Activated CD4-positive, alpha-beta T cell treated with anti-CD3 and anti-CD28 coated beads, Interleukin-2, amount 50 U/mL, for 4 hours (primary cell): ENCODE measurements around the gene SCTR.

ENCODE experiments used
- DNase-seq, 2 experiments: peaks; one replicate each; pipeline ENCODE4 v3.0.0-alpha.2; 2020

SCTR gene

GRCh38 chr2:119440501-119440870 lies 83.8 kb downstream of the SCTR start:
- DNase-seq, result no peak

GRCh38 chr2:119439574-119440500 lies 84.4 kb downstream of the SCTR start:
- DNase-seq, result no peak

GRCh38 chr2:119438726-119439284 lies 85.5 kb downstream of the SCTR start:
- no peak for DNase-seq

GRCh38 chr2:119438128-119438656 lies 86.1 kb downstream of the SCTR start:
- DNase-seq, result no peak

GRCh38 chr2:119436993-119437772 lies 87.1 kb downstream of the SCTR start:
- DNase-seq, result no peak

- no peak for DNase-seq
Measured at GRCh38 chr2:119435953-119436297, 88.4 kb downstream of the SCTR start.

GRCh38 chr2:119435081-119435952 lies 89.0 kb downstream of the SCTR start:
- DNase-seq, result no peak

- DNase-seq, result no peak
Measured at GRCh38 chr2:119434664-119435063, 89.6 kb downstream of the SCTR start.

GRCh38 chr2:119433636-119434327 lies 90.5 kb downstream of the SCTR start:
- no peak for DNase-seq

- DNase-seq, result no peak
Measured at GRCh38 chr2:119432851-119433522, 91.3 kb downstream of the SCTR start.

GRCh38 chr2:119431976-119432850 lies 92.1 kb downstream of the SCTR start:
- DNase-seq, result no peak

GRCh38 chr2:119431155-119431975 lies 92.9 kb downstream of the SCTR start, which contains the start of gene TMEM37:
TMEM37 (plus strand) TSS chr2:119431854; CDS start chr2:119431904, 50 bp downstream.
- DNase-seq, result no peak

GRCh38 chr2:119430023-119430498 lies 94.2 kb downstream of the SCTR start:
- DNase-seq, result no peak

- no peak for DNase-seq
Measured at GRCh38 chr2:119429225-119429981, 94.9 kb downstream of the SCTR start.

GRCh38 chr2:119428488-119429224 lies 95.6 kb downstream of the SCTR start:
- DNase-seq, result no peak

GRCh38 chr2:119427756-119428155 lies 96.5 kb downstream of the SCTR start:
- no peak for DNase-seq

- no peak for DNase-seq
Measured at GRCh38 chr2:119426801-119427395, 97.4 kb downstream of the SCTR start.
